ENCODE measurements around the gene CRYL1. TPM values are rescaled to one million over a fixed set of nuclear protein-coding genes. Genes with fewer than 3 reads are reported as not detected.

Gene CRYL1
- total and polyA plus RNA-seq, 2 of the 13 experiments (the other 11 are each of a cell fraction or from before 2014, with no cell fraction given), result 57.2 to 115 TPM

- BruUV-seq (replicated peaks), result no TSS peak
- in situ Hi-C loops (cut with HindIII; ENCODE audit: extremely low pct_ligation_motif_present, low pct_unique_long_range_greater_than_20kb), result no loop called here
Measured at GRCh38 chr13:20392530-20392929, 133.1 kb downstream of the CRYL1 start.

More at GRCh38 chr13:20392530-20392929, 133.1 kb downstream of the CRYL1 start:
- no peaks in the 10 kb centered on the region for H4K20me1 ChIP-seq (ENCODE audit: insufficient read depth, low read length)
- no peak for ATAC-seq
- H3K4me2 ChIP-seq (ENCODE audit: low read depth, low read length), result no peak overlapping the region
- ChIA-PET POLR2A (no interaction called here), CTCF (ENCODE audit: low intra/inter-chr PET ratio, low total read pairs) (no interaction called here)
- DNase-seq (ENCODE audit: low spot score), result no peak
- H3K27me3 ChIP-seq (ENCODE audit: control insufficient read depth in 1 of 2, insufficient read depth in 2 of 2, low read length in 2 of 2), result no peaks in the 10 kb centered on the region
- H3K36me3 ChIP-seq (replicated peaks in 1 of 2; ENCODE audit: control insufficient read depth in 1 of 2, insufficient read depth in 2 of 2, low read length in 2 of 2), result no peaks in the 10 kb centered on the region
- no peak overlapping the region for H3K4me3 ChIP-seq (replicated peaks in 1 of 3; ENCODE audit: insufficient read depth in 1 of 3, low read depth in 2 of 3, low read length in 3 of 3)
- H3K9me3 ChIP-seq (ENCODE audit: low read length), result no peaks in the 10 kb centered on the region
- FAIRE-seq, result peak; percentile 18
- 69% methylated on average over 4 of the region's 4 CpGs for WGBS (ENCODE audit: low lambda C conversion rate)
- H3K9ac ChIP-seq (ENCODE audit: insufficient read depth, low read depth, low read length), result no peak overlapping the region
- TF ChIP-seq CREB1 (IDR thresholded peaks at IDR 0.05) (peak; percentile 60; the same call in 1 of the 2 replicates), CREB1 (CRISPR knock-in tag; IDR thresholded peaks at IDR 0.05) (no peak), ZNF646 (CRISPR knock-in tag; IDR thresholded peaks at IDR 0.05) (peak; percentile 81), ATF7 (IDR thresholded peaks at IDR 0.05) (0 out of 2 replicates have a peak, but pooled peaks have one; percentile 4), ATF7 (CRISPR knock-in tag; IDR thresholded peaks at IDR 0.05) (no peak), EP300 (IDR thresholded peaks at IDR 0.05; ENCODE audit: low read depth in 2 of 2, low read length in 2 of 2) (no peak), EP300 (CRISPR knock-in tag; IDR thresholded peaks at IDR 0.05; ENCODE audit: borderline replicate concordance) (no peak)
- H3K27ac ChIP-seq (ENCODE audit: extremely low read length, insufficient read depth, low read length), result no peak overlapping the region
- intact Hi-C loops (cut with micrococcal nuclease; ENCODE audit: unreplicated experiment), result no loop called here
- H3K4me1 ChIP-seq (ENCODE audit: insufficient read depth, low read length), result no peaks in the 10 kb centered on the region
- H2AFZ ChIP-seq (ENCODE audit: low read length), result no peak overlapping the region
- no peaks in the 10 kb centered on the region for H3K79me2 ChIP-seq (ENCODE audit: insufficient read depth, low read length)

Data from HepG2 (cell line).